GM12872 (cell line): ENCODE measurements around the gene DGKG.

Experiments used
- TF ChIP-seq, protein P1 (sequence below): IDR thresholded peaks from 3 replicates; pipeline ENCODE4 v1.5.1; 2011; ENCODE audit warnings: low read depth, mild to moderate bottlenecking, low read length, moderate library complexity; ENCODE audit not compliant: insufficient read depth

Gene DGKG

GRCh38 chr3:186236357-186237020 lies 125.5 kb downstream of the DGKG start:
- TF ChIP-seq, protein P1, sequence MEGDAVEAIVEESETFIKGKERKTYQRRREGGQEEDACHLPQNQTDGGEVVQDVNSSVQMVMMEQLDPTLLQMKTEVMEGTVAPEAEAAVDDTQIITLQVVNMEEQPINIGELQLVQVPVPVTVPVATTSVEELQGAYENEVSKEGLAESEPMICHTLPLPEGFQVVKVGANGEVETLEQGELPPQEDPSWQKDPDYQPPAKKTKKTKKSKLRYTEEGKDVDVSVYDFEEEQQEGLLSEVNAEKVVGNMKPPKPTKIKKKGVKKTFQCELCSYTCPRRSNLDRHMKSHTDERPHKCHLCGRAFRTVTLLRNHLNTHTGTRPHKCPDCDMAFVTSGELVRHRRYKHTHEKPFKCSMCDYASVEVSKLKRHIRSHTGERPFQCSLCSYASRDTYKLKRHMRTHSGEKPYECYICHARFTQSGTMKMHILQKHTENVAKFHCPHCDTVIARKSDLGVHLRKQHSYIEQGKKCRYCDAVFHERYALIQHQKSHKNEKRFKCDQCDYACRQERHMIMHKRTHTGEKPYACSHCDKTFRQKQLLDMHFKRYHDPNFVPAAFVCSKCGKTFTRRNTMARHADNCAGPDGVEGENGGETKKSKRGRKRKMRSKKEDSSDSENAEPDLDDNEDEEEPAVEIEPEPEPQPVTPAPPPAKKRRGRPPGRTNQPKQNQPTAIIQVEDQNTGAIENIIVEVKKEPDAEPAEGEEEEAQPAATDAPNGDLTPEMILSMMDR = no peak

GRCh38 chr3:186235554-186235953 lies 126.5 kb downstream of the DGKG start:
- TF ChIP-seq, protein P1 = no peak

DNA sequence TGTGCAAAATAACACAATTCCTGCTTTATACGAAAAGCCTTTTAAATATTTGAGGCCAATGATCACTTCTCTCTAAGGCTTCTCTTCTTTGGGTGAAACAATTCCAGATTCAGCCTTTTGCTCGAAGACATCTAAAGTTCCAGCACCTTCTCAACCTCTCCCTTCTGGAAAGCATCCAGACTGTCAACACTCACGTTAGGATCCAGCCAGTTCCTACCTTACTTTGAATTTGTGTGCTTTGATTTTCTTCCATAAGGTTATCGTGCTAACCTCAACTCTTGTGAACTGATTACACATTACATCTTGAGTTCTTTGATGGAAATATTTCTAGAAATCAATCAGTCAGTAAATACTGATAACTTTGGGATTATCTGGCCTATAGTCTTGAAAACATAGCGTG lies 127.9 kb downstream of the DGKG start:
- TF ChIP-seq, protein P1 = no peak

- TF ChIP-seq, protein P1 = no peak
Observed at GRCh38 chr3:186226482-186226881, 135.6 kb downstream of the DGKG start.

DNA sequence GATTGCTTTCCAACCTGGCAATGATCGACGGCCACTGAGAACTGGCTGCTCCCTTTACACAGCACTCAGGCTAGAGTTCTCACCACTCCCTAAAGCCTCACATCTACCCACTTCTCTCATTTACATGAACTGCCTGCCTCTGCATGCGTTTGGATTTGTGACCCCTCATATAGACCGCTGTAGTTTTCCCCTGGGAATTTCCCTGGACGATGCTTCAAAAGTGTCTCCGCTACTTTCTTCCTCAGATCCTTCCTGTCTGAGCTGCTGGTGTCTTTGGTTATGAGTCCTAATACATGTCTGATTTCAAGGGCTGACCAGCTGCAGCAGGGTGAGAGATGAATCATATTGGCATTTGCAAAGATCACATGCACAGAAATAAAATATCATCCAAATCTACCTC lies 136.4 kb downstream of the DGKG start:
- TF ChIP-seq, protein P1 = no peak

- TF ChIP-seq, protein P1 = no peak
Observed at GRCh38 chr3:186224041-186224610, 137.9 kb downstream of the DGKG start.

GRCh38 chr3:186223476-186223875 lies 138.6 kb downstream of the DGKG start:
- TF ChIP-seq, protein P1 = no peak
